HUES6 (cell line): ENCODE results near the gene TRMT112.
A peak's percentile ranks its signal among the peaks of the same experiment; 100 is the strongest.

Source experiments
- H3K27ac ChIP-seq: 2 replicates; pipeline ENCODE4 v1.7.0; 2013; ENCODE audit warnings: low read depth, mild to moderate bottlenecking, low read length, inconsistent platforms
- H3K27me3 ChIP-seq: 2 replicates; pipeline ENCODE4 v1.6.1; 2013; ENCODE audit warnings: low read length; ENCODE audit not compliant: control insufficient read depth, insufficient read depth
- H3K36me3 ChIP-seq: 2 replicates; pipeline ENCODE4 v1.6.1; 2013; ENCODE audit warnings: low read length; ENCODE audit not compliant: control insufficient read depth, insufficient read depth
- H3K4me1 ChIP-seq: 2 replicates; pipeline ENCODE4 v1.6.1; 2013; ENCODE audit warnings: low read length; ENCODE audit not compliant: control insufficient read depth, insufficient read depth
- H3K4me3 ChIP-seq: 2 replicates; pipeline ENCODE4 v1.5.1; 2013; ENCODE audit warnings: low read depth, low read length
- H3K9ac ChIP-seq: one replicate; pipeline ENCODE4 v1.6.1; 2013; ENCODE audit warnings: mild to moderate bottlenecking, low read length
- H3K9me3 ChIP-seq: 2 replicates; pipeline ENCODE4 v1.6.1; 2013; ENCODE audit warnings: low read depth, low read length; ENCODE audit not compliant: control insufficient read depth, insufficient read depth

The TRMT112 gene

GRCh38 chr11:64317325-64317960, at the start of gene TRMT112:
Gene TRMT112 (minus strand): TSS chr11:64317559. CDS start chr11:64317526, 33 bp downstream.
- Histone ChIP-seq H3K27ac (peak within 1 kb of the TSS; percentile 96), H3K36me3 (peaks cover 57% of the 10 kb centered on the region), H3K9me3 (no peaks in the 10 kb centered on the region), H3K9ac (peak within 1 kb of the TSS; percentile 91), H3K4me1 (peaks cover 11% of the 10 kb centered on the region), H3K4me3 (peak within 1 kb of the TSS; percentile 86), H3K27me3 (no peaks in the 10 kb centered on the region)

GRCh38 chr11:64366751-64367150, 49.4 kb upstream of the TRMT112 start:
- Histone ChIP-seq H3K27ac (no peak overlapping the region), H3K36me3 (peaks cover 64% of the 10 kb centered on the region), H3K4me3 (no peak overlapping the region), H3K27me3 (no peaks in the 10 kb centered on the region), H3K4me1 (no peaks in the 10 kb centered on the region), H3K9ac (no peak overlapping the region), H3K9me3 (no peaks in the 10 kb centered on the region)

GRCh38 chr11:64364911-64365310, 47.6 kb upstream of the TRMT112 start:
- H3K36me3 ChIP-seq = peaks cover 74% of the 10 kb centered on the region
- H3K4me3 ChIP-seq = no peak overlapping the region
- no peak overlapping the region for H3K27ac ChIP-seq
- H3K9ac ChIP-seq = no peak overlapping the region
- H3K27me3 ChIP-seq = no peaks in the 10 kb centered on the region
- H3K9me3 ChIP-seq = no peaks in the 10 kb centered on the region
- H3K4me1 ChIP-seq = peaks cover 7% of the 10 kb centered on the region

GRCh38 chr11:64364435-64364834, 47.1 kb upstream of the TRMT112 start:
- no peak overlapping the region for H3K4me3 ChIP-seq
- H3K27ac ChIP-seq = no peak overlapping the region
- H3K9ac ChIP-seq = no peak overlapping the region
- H3K27me3 ChIP-seq = no peaks in the 10 kb centered on the region
- H3K9me3 ChIP-seq = no peaks in the 10 kb centered on the region
- H3K36me3 ChIP-seq = peaks cover 70% of the 10 kb centered on the region
- peaks cover 11% of the 10 kb centered on the region for H3K4me1 ChIP-seq

- Histone ChIP-seq H3K27me3 (no peaks in the 10 kb centered on the region), H3K9ac (no peak overlapping the region), H3K4me3 (no peak overlapping the region), H3K9me3 (no peaks in the 10 kb centered on the region), H3K27ac (no peak overlapping the region), H3K36me3 (peaks cover 59% of the 10 kb centered on the region), H3K4me1 (peaks cover 25% of the 10 kb centered on the region)
Measured at GRCh38 chr11:64362339-64362738, 45.0 kb upstream of the TRMT112 start.

- Histone ChIP-seq H3K27me3 (no peaks in the 10 kb centered on the region), H3K27ac (no peak overlapping the region), H3K9ac (no peak overlapping the region), H3K36me3 (peaks cover 57% of the 10 kb centered on the region), H3K4me1 (peaks cover 30% of the 10 kb centered on the region), H3K4me3 (no peak overlapping the region), H3K9me3 (no peaks in the 10 kb centered on the region)
Measured at GRCh38 chr11:64361659-64362058, 44.3 kb upstream of the TRMT112 start.

- no peak overlapping the region for H3K27ac ChIP-seq
- H3K36me3 ChIP-seq = peaks cover 48% of the 10 kb centered on the region
- no peak overlapping the region for H3K9ac ChIP-seq
Measured at GRCh38 chr11:64360448-64360921, 43.1 kb upstream of the TRMT112 start.

GRCh38 chr11:64359712-64360445, 42.5 kb upstream of the TRMT112 start:
- no peak overlapping the region for H3K9ac ChIP-seq

More at GRCh38 chr11:64360448-64360921, 43.1 kb upstream of the TRMT112 start:
- Histone ChIP-seq H3K4me3 (peak overlapping the region; percentile 79), H3K9me3 (no peaks in the 10 kb centered on the region), H3K27me3 (no peaks in the 10 kb centered on the region), H3K4me1 (peaks cover 34% of the 10 kb centered on the region)

GRCh38 chr11:64358907-64359711, 41.8 kb upstream of the TRMT112 start, which contains the start of gene RPS6KA4:
Gene RPS6KA4 (plus strand): TSS chr11:64359162. CDS start chr11:64359236, 74 bp downstream.
- Histone ChIP-seq H3K36me3 (peaks cover 37% of the 10 kb centered on the region), H3K27me3 (no peaks in the 10 kb centered on the region), H3K4me1 (peaks cover 38% of the 10 kb centered on the region), H3K9me3 (no peaks in the 10 kb centered on the region), H3K27ac (peak within 1 kb of the TSS; percentile 34; the same call in 1 of the 2 replicates), H3K9ac (peak within 1 kb of the TSS; percentile 85), H3K4me3 (peak within 1 kb of the TSS; percentile 79)

More at GRCh38 chr11:64359712-64360445, 42.5 kb upstream of the TRMT112 start:
- H3K27ac ChIP-seq = no peak overlapping the region
- peaks cover 38% of the 10 kb centered on the region for H3K4me1 ChIP-seq
- H3K36me3 ChIP-seq = peaks cover 42% of the 10 kb centered on the region
- H3K4me3 ChIP-seq = peak overlapping the region; percentile 79
- H3K9me3 ChIP-seq = no peaks in the 10 kb centered on the region
- no peaks in the 10 kb centered on the region for H3K27me3 ChIP-seq

- H3K9ac ChIP-seq = peak overlapping the region; percentile 18
- H3K27me3 ChIP-seq = no peaks in the 10 kb centered on the region
- H3K9me3 ChIP-seq = no peaks in the 10 kb centered on the region
- peak overlapping the region; percentile 34; the same call in 1 of the 2 replicates for H3K27ac ChIP-seq
- H3K4me1 ChIP-seq = peaks cover 38% of the 10 kb centered on the region
- peak overlapping the region; percentile 79 for H3K4me3 ChIP-seq
- H3K36me3 ChIP-seq = peaks cover 31% of the 10 kb centered on the region
Measured at GRCh38 chr11:64358536-64358906, 41.2 kb upstream of the TRMT112 start.
